ENCODE results near the gene HOXB13.

The HOXB13 gene

DNA sequence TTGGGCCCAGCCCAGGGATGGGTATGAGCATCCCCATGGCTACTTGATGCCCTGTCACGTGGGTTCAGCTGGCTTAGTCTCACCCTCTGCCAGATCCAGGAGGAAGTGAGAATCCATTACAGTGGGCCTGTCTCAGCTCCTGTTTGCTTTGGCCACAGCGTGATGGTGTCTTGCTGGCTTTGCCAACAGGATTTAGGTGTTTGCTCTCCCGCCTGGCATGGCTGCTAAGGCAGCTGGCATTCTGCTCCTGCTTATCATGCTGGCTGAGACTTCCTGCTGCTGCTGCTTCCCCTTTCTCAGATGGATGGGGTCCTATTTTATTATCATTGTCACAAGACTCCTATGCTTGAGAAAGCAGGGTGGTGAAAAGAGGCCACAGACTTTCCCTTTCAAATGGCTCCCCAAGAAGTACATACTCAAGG is 28.3 kb upstream of the HOXB13 start:
- TF ChIP-seq CEBPB (IDR thresholded peaks at IDR 0.05) (no peak), FOXM1 (IDR thresholded peaks at IDR 0.05; ENCODE audit: borderline replicate concordance, low read depth) (no peak), CREB1 (IDR thresholded peaks at IDR 0.05; ENCODE audit: low read depth) (no peak), NFIC (IDR thresholded peaks at IDR 0.05) (no peak), EP300 (IDR thresholded peaks at IDR 0.05; ENCODE audit: borderline replicate concordance) (no peak), TEAD4 (IDR thresholded peaks at IDR 0.05) (no peak), EGR1 (IDR thresholded peaks at IDR 0.05) (no peak), ZBTB7A (IDR thresholded peaks at IDR 0.05; ENCODE audit: low read depth) (no peak)

DNA sequence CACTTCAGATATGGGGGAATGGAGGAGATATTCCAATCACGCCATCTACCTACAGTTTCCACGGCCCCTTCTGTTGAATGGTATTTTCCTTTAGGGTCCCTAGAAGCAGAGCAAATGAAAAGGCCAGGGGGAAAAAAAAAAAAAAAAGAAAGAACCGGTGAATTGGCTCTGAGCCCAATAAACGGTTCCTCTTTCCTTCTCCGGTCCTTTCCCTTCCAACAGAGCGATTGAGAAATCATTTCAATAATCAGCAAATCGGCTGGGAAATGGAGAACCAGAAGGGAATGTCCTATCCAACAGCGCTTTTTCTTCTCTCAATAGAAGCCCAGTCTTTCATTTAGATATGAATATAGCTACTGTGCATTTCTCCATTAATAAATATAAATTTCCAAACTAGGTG is 26.8 kb upstream of the HOXB13 start:
- TF ChIP-seq EP300 (IDR thresholded peaks at IDR 0.05; ENCODE audit: borderline replicate concordance) (no peak), NFIC (IDR thresholded peaks at IDR 0.05) (no peak), ZBTB7A (IDR thresholded peaks at IDR 0.05; ENCODE audit: low read depth) (no peak), EGR1 (IDR thresholded peaks at IDR 0.05) (no peak), TCF12 (IDR thresholded peaks at IDR 0.05; ENCODE audit: low read depth) (no peak), TEAD4 (IDR thresholded peaks at IDR 0.05) (no peak), YY1 (IDR thresholded peaks at IDR 0.05; ENCODE audit: low read depth) (no peak), TAF1 (IDR thresholded peaks at IDR 0.05; ENCODE audit: low read depth) (no peak), CEBPB (IDR thresholded peaks at IDR 0.05) (no peak), CREB1 (IDR thresholded peaks at IDR 0.05; ENCODE audit: low read depth) (no peak), FOXM1 (IDR thresholded peaks at IDR 0.05; ENCODE audit: borderline replicate concordance, low read depth) (no peak), RAD21 (IDR thresholded peaks at IDR 0.05; ENCODE audit: low read depth) (no peak), USF1 (IDR thresholded peaks at IDR 0.05) (no peak)
- TF ChIP-seq, protein P1, sequence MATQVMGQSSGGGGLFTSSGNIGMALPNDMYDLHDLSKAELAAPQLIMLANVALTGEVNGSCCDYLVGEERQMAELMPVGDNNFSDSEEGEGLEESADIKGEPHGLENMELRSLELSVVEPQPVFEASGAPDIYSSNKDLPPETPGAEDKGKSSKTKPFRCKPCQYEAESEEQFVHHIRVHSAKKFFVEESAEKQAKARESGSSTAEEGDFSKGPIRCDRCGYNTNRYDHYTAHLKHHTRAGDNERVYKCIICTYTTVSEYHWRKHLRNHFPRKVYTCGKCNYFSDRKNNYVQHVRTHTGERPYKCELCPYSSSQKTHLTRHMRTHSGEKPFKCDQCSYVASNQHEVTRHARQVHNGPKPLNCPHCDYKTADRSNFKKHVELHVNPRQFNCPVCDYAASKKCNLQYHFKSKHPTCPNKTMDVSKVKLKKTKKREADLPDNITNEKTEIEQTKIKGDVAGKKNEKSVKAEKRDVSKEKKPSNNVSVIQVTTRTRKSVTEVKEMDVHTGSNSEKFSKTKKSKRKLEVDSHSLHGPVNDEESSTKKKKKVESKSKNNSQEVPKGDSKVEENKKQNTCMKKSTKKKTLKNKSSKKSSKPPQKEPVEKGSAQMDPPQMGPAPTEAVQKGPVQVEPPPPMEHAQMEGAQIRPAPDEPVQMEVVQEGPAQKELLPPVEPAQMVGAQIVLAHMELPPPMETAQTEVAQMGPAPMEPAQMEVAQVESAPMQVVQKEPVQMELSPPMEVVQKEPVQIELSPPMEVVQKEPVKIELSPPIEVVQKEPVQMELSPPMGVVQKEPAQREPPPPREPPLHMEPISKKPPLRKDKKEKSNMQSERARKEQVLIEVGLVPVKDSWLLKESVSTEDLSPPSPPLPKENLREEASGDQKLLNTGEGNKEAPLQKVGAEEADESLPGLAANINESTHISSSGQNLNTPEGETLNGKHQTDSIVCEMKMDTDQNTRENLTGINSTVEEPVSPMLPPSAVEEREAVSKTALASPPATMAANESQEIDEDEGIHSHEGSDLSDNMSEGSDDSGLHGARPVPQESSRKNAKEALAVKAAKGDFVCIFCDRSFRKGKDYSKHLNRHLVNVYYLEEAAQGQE (IDR thresholded peaks at IDR 0.05; ENCODE audit: low read depth) = no peak
- TF ChIP-seq, protein P2, sequence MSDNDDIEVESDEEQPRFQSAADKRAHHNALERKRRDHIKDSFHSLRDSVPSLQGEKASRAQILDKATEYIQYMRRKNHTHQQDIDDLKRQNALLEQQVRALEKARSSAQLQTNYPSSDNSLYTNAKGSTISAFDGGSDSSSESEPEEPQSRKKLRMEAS (IDR thresholded peaks at IDR 0.05) = no peak

- TF ChIP-seq FOXM1 (IDR thresholded peaks at IDR 0.05; ENCODE audit: borderline replicate concordance, low read depth) (no peak), YY1 (IDR thresholded peaks at IDR 0.05; ENCODE audit: low read depth) (no peak), CREB1 (IDR thresholded peaks at IDR 0.05; ENCODE audit: low read depth) (no peak), NFIC (IDR thresholded peaks at IDR 0.05) (no peak), USF1 (IDR thresholded peaks at IDR 0.05) (no peak), EP300 (IDR thresholded peaks at IDR 0.05; ENCODE audit: borderline replicate concordance) (no peak), EGR1 (IDR thresholded peaks at IDR 0.05) (no peak), CEBPB (IDR thresholded peaks at IDR 0.05) (no peak), TEAD4 (IDR thresholded peaks at IDR 0.05) (no peak), TCF12 (IDR thresholded peaks at IDR 0.05; ENCODE audit: low read depth) (no peak), RAD21 (IDR thresholded peaks at IDR 0.05; ENCODE audit: low read depth) (no peak)
- TF ChIP-seq, protein P1 (IDR thresholded peaks at IDR 0.05; ENCODE audit: low read depth) = no peak
Observed at GRCh38 chr17:48754500-48755261, 26.1 kb upstream of the HOXB13 start.

- TF ChIP-seq EGR1 (IDR thresholded peaks at IDR 0.05) (no peak), FOXM1 (IDR thresholded peaks at IDR 0.05; ENCODE audit: borderline replicate concordance, low read depth) (no peak), TEAD4 (IDR thresholded peaks at IDR 0.05) (no peak), USF1 (IDR thresholded peaks at IDR 0.05) (no peak), NFIC (IDR thresholded peaks at IDR 0.05) (no peak), CREB1 (IDR thresholded peaks at IDR 0.05; ENCODE audit: low read depth) (no peak), EP300 (IDR thresholded peaks at IDR 0.05; ENCODE audit: borderline replicate concordance) (no peak), TCF12 (IDR thresholded peaks at IDR 0.05; ENCODE audit: low read depth) (no peak), TAF1 (IDR thresholded peaks at IDR 0.05; ENCODE audit: low read depth) (no peak), RAD21 (IDR thresholded peaks at IDR 0.05; ENCODE audit: low read depth) (no peak), CEBPB (IDR thresholded peaks at IDR 0.05) (no peak), YY1 (IDR thresholded peaks at IDR 0.05; ENCODE audit: low read depth) (no peak), ZBTB7A (IDR thresholded peaks at IDR 0.05; ENCODE audit: low read depth) (no peak)
- TF ChIP-seq, protein P1 (IDR thresholded peaks at IDR 0.05; ENCODE audit: low read depth) = no peak
- TF ChIP-seq, protein P2 (IDR thresholded peaks at IDR 0.05) = no peak
Observed at GRCh38 chr17:48753794-48754499, 25.4 kb upstream of the HOXB13 start.
